Activated T-cell treated with anti-CD3 and anti-CD28 coated beads, Interleukin-2, amount 50 U/mL, for 72 hours (primary cell): ENCODE results near the gene VPS4B. TPM values are rescaled to one million over a fixed set of nuclear protein-coding genes. Genes with fewer than 3 reads are reported as not detected.
"Not testable (repeated sequence)": the region's sequence is repeated elsewhere in the genome, so short reads cannot be mapped to it uniquely, and the experiment has no call there.

Experiments used
- ATAC-seq, 2 donors: fragments of 150-1000 bp; cut with Tn5 transposase; replicated peaks in 1 of 2; 2 replicates each; pipeline ENCODE4 v1.10.0; 2021; ENCODE audit warnings: moderate library complexity in 2 of 2, mild to moderate bottlenecking in 1 of 2
- DNase-seq, 2 donors: peaks; one replicate each; pipeline ENCODE4 v3.0.0; 2021 to 2022; ENCODE audit warnings: mixed read lengths in 1 of 2
- H3K27ac Mint-ChIP-seq: one replicate; pipeline ENCODE4 v1.8.0; 2022; ENCODE audit warnings: mild to moderate bottlenecking, moderate library complexity, mixed read lengths
- H3K27me3 Mint-ChIP-seq: one replicate; pipeline ENCODE4 v1.8.0; 2022; ENCODE audit warnings: low read depth, mixed read lengths
- H3K36me3 Mint-ChIP-seq, 2 donors: one replicate each; pipeline ENCODE4 v1.8.0; 2022; ENCODE audit warnings: mixed read lengths in 2 of 2, mild to moderate bottlenecking in 1 of 2; ENCODE audit not compliant: insufficient read depth in 2 of 2
- H3K4me1 Mint-ChIP-seq: one replicate; pipeline ENCODE4 v1.8.0; 2022; ENCODE audit warnings: low read depth, mixed read lengths
- H3K4me3 Mint-ChIP-seq, 2 donors: one replicate each; pipeline ENCODE4 v1.8.0; 2022; ENCODE audit warnings: mild to moderate bottlenecking in 2 of 2, mixed read lengths in 2 of 2, moderate library complexity in 2 of 2
- H3K9me3 Mint-ChIP-seq, 2 donors: one replicate each; pipeline ENCODE4 v1.8.0; 2022; ENCODE audit warnings: mixed read lengths in 2 of 2
- total RNA-seq, 2 donors: library from RNA; stranded (reverse); gene quantifications; one replicate each; pipeline ENCODE4 v1.2.3, GENCODE V29; 2022

VPS4B gene
- total RNA-seq, 2 donors from 2014 or later = 70.8 to 75.5 TPM

- H3K36me3 Mint-ChIP-seq = peaks cover 8 to 9% of the 10 kb centered on the region in 2 donors
- H3K4me3 Mint-ChIP-seq = peak overlapping the region; percentile 58 to 88
- H3K27me3 Mint-ChIP-seq = no peaks in the 10 kb centered on the region
- DNase-seq (no peak), ATAC-seq (peak; percentile 57 to 61)
- H3K4me1 Mint-ChIP-seq = peaks cover 31% of the 10 kb centered on the region
- H3K27ac Mint-ChIP-seq = peak overlapping the region; percentile 95
- peaks cover 5 to 6% of the 10 kb centered on the region in 2 donors for H3K9me3 Mint-ChIP-seq
Measured at GRCh38 chr18:63378919-63379638, 43.2 kb downstream of the VPS4B start.

DNA sequence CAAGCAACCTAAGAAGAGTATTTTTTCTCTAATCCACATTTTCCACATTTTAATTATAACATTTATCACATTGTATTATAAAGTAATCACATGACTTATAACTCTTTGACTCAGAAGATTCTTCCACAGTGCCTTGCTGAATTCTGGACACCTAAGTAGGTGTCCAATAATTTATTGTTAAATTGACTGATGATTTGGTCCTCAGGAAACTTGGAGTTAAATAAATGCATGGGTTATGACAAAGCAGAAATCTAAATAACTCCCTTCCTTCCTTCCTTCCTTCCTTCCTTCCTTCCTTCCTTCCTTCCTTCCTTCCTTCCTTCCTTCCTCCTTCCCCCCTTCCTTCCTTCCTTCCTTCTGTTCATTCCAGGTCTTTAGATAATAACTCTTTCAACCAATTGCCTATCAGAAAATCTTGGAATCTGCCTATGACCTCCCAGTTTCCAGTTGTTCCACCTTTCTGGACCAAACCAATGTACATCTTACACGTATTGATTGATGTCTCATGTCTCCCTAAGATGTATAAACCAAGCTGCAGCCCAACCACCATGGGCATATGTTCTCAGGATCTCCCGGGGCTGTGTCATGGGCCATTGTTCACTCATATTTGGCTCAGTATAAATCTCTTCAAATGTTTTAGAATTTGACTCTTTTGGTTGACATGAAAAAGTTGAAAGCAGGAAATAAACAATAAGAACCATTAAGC is 44.8 kb downstream of the VPS4B start:
- Mint-ChIP-seq H3K27ac (no peak overlapping the region), H3K4me3 (no peak overlapping the region), H3K27me3 (no peaks in the 10 kb centered on the region)

GRCh38 chr18:63376538-63376937 is 45.7 kb downstream of the VPS4B start:
- peaks cover 31% of the 10 kb centered on the region for H3K4me1 Mint-ChIP-seq
- no peak overlapping the region for H3K4me3 Mint-ChIP-seq
- H3K27ac Mint-ChIP-seq = no peak overlapping the region
- peaks cover 2 to 5% of the 10 kb centered on the region in 2 donors for H3K9me3 Mint-ChIP-seq
- ATAC-seq (no peak), DNase-seq (no peak)
- H3K27me3 Mint-ChIP-seq = no peaks in the 10 kb centered on the region
- H3K36me3 Mint-ChIP-seq = peaks cover 0 to 5% of the 10 kb centered on the region in 2 donors

More for the DNA sequence above, 44.8 kb downstream of the VPS4B start:
- H3K4me1 Mint-ChIP-seq = peaks cover 31% of the 10 kb centered on the region
- no peak for DNase-seq
- ATAC-seq = no peak
- peaks cover 2 to 5% of the 10 kb centered on the region in 2 donors for H3K9me3 Mint-ChIP-seq
- peaks cover 0 to 5% of the 10 kb centered on the region in 2 donors for H3K36me3 Mint-ChIP-seq

DNA sequence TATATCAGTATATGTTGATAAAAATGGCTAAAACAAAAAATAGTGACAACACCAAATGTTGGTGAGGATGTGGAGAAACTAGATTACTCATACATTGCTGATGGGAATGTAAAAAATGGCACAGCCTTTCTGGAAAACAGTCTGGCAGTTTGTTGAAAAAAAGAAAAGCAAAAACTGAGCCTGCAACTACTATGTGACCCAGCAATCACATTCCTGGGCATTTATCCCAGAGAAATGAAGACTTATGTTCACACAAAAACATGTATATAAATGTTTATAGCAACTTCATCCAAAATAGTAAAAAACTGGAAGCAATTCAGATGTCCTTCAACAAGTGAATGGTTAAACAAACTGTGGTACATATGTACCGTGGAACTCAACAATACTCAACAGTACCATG is 47.7 kb downstream of the VPS4B start:
- Mint-ChIP-seq H3K4me1 (peaks cover 20% of the 10 kb centered on the region), H3K9me3 (peaks cover 2 to 5% of the 10 kb centered on the region in 2 donors), H3K27me3 (no peaks in the 10 kb centered on the region), H3K36me3 (peaks cover 0 to 11% of the 10 kb centered on the region in 2 donors), H3K4me3 (no peak overlapping the region), H3K27ac (no peak overlapping the region)
- no peak for DNase-seq
- no peak for ATAC-seq

DNA sequence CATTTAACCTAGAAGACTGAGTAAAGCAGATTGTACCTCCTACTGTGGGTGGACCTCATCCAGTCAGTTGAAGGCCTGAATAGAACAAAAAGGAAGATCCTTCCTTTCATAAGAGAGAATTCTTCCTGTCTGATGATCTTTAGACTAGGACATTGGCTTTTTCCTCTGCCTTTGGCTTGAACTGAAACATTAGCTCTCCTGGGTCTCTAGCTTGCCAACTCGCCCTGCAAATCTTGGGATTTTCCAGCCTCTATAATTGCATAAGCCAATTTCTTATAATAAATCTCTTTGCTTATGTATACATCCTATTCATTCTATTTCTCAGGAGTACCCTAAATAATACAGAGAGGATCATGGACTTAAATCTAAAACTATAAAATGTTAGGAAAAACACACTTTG is 49.1 kb downstream of the VPS4B start:
- no peak for DNase-seq
- Mint-ChIP-seq H3K9me3 (peaks cover 6 to 8% of the 10 kb centered on the region in 2 donors), H3K27ac (no peak overlapping the region), H3K4me1 (peaks cover 15% of the 10 kb centered on the region), H3K36me3 (peaks cover 2 to 21% of the 10 kb centered on the region in 2 donors), H3K4me3 (no peak overlapping the region), H3K27me3 (no peaks in the 10 kb centered on the region)
- no peak for ATAC-seq

DNA sequence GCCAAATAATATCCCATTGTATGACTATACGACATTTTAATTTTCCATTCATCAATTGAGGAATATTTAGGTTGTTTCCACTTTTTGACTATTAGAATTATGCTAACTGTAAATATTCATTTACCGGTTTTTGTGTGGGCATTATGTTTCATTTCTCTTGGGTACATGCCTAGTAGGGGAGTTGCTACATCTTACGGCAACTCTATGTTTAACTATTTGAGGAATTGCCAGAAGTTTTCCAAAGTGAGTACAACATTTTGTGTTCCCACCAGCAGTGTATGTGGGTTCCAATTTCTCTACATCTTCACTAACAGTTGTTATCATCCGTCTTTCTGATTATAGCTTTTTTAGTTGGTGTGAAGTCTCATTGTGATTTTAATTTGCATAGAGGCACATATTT is 53.7 kb downstream of the VPS4B start:
- ATAC-seq (no peak), DNase-seq (no peak)
- peak overlapping the region; percentile 96 for H3K4me3 Mint-ChIP-seq
- peaks cover 41% of the 10 kb centered on the region for H3K4me1 Mint-ChIP-seq
- H3K36me3 Mint-ChIP-seq = peaks cover 12 to 24% of the 10 kb centered on the region in 2 donors
- no peaks in the 10 kb centered on the region for H3K27me3 Mint-ChIP-seq
- peak overlapping the region; percentile 88 for H3K27ac Mint-ChIP-seq
- H3K9me3 Mint-ChIP-seq = peaks cover 3 to 6% of the 10 kb centered on the region in 2 donors

DNA sequence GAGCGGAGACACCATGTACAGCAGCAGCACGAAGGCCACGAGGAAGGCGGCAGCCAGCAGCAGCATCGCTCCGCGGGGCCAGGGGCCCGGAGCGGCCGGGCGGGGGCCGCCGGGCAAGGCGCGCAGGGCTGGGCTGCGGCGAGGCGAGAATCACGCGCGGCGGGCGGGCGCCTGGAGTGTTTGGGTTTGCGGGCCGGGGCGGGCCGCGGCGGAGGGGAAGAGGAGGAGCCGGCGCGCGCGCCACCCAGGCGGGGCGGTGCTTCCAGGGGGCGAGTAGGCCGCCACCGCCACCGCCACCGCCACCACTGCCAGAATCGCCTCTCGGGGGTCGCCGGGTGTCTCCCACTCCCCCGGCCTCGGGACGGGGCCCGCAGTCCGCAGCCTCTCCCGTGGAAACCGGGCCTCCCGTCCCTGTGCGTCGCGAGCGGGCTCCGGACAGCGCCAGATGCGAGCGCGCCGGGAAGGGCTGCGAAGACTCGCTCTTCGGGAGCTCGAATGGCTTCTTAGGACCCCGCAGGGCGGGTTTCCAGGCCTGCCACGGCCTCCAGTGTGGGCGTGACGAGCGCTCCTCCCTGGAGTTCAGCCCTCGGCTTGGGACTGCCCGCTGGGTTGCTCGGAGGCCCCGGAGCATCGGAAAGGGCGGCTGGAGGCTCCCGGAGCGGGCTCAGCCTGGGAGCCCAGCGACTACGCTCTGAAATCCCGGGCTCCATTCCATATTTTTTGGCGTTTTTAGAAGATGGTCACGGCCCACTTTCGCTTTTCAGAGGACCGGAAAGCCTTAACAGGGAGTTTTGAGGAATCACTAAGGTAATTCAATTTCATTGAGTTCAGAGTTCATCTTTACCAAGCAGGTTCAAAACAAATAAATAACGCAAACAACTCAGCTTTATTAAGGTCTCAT is 55.0 kb downstream of the VPS4B start, which contains the start of gene KDSR:
KDSR (minus strand) TSS at position 154 of the 901 bp plus-strand sequence; CDS start at position 66, 88 bp downstream.
- Mint-ChIP-seq H3K9me3 (peaks cover 3 to 6% of the 10 kb centered on the region in 2 donors), H3K4me1 (peaks cover 42% of the 10 kb centered on the region), H3K4me3 (peak within 1 kb of the TSS; percentile 96), H3K36me3 (peaks cover 12 to 31% of the 10 kb centered on the region in 2 donors), H3K27ac (peak within 1 kb of the TSS; percentile 92), H3K27me3 (no peaks in the 10 kb centered on the region)
- DNase-seq (peak; percentile 90 to 91), ATAC-seq (peak; percentile 89 to 93)

DNA sequence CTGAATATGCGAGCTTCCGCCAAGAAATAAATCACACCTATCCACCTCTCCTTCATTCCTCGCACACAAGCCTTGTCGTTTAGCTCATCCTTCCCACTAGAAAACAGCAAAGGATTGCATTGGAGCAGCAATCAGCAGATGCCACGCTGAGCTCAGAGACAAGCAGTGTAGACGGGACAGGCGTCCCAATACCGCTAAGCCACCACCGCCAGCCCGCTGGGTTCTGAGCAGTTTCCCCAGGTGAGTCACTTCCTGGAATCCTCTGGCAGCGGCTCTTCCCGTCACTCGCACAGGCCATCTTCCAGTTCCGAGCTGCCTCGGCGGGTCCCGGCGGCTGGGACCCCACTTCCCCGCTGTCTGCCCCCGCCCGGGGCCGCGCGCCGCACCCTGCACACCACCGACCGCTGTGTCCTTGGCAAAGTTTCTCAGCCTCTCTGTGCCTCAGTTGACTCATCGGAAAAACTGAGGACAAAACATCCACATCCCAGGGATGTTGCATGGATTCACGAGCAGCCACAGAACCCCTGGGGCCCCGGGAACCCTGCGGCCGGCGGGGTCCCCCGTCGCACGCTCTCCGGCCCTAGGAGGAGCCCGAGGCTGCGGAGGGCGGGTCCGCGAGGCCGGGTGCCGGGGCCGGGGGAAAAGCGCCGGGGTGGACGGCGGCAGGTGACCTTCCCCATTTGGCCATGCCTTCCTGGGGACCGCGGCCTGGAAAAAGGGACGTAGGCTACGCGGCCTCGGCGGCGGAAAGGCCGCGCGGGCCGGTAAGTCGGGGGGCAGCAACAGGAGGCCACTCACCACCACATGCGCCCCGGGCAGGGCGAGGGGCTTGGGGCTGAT is 55.8 kb downstream of the VPS4B start:
- Mint-ChIP-seq H3K4me1 (peaks cover 47% of the 10 kb centered on the region), H3K27me3 (no peaks in the 10 kb centered on the region), H3K4me3 (peak overlapping the region; percentile 96)

GRCh38 chr18:63365876-63366212 is 56.4 kb downstream of the VPS4B start:
- DNase-seq (peak; percentile 8 to 21), ATAC-seq (no peak)
- peaks cover 15 to 33% of the 10 kb centered on the region in 2 donors for H3K36me3 Mint-ChIP-seq

More for the DNA sequence above, 55.8 kb downstream of the VPS4B start:
- Mint-ChIP-seq H3K36me3 (peaks cover 15 to 37% of the 10 kb centered on the region in 2 donors), H3K9me3 (peaks cover 3 to 6% of the 10 kb centered on the region in 2 donors), H3K27ac (peak overlapping the region; percentile 92)
- ATAC-seq (peak; percentile 63 to 66), DNase-seq (peak; percentile 75 to 82)

DNA sequence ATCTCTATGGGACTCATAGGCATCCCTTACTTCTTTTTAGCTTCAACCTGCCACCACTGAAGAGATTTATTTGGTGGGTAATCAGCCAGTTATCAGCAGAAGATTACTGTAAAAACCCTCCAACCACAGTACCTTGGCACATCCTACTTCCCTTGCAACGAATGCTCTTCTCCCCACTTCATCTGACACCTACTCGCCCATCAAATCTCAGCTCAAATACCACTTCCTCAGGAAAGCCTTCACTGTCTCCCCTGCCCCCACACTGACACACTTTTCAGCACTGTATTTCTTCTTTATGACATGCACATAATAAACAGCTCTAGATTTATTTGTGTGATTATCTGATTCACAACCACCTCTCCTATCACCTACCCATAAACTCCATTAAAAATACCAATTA is 58.3 kb downstream of the VPS4B start:
- no peak for DNase-seq
- Mint-ChIP-seq H3K27me3 (no peaks in the 10 kb centered on the region), H3K27ac (peak overlapping the region; percentile 0), H3K4me3 (peak overlapping the region; percentile 2 to 35), H3K9me3 (peaks cover 2 to 5% of the 10 kb centered on the region in 2 donors), H3K36me3 (peaks cover 15 to 39% of the 10 kb centered on the region in 2 donors), H3K4me1 (peaks cover 46% of the 10 kb centered on the region)
- ATAC-seq = no peak

More at GRCh38 chr18:63365876-63366212, 56.4 kb downstream of the VPS4B start:
- Mint-ChIP-seq H3K27ac (peak overlapping the region; percentile 92), H3K27me3 (no peaks in the 10 kb centered on the region), H3K4me1 (peaks cover 47% of the 10 kb centered on the region), H3K9me3 (peaks cover 3 to 6% of the 10 kb centered on the region in 2 donors), H3K4me3 (peak overlapping the region; percentile 96)

- not testable (repeated sequence) for H3K27me3 Mint-ChIP-seq, DNase-seq, H3K27ac Mint-ChIP-seq, H3K9me3 Mint-ChIP-seq, ATAC-seq
- H3K4me3 Mint-ChIP-seq = peak overlapping the region in 1 of 2 donors; percentile 35
- peaks cover 41% of the 10 kb centered on the region for H3K4me1 Mint-ChIP-seq
- peaks cover 15 to 37% of the 10 kb centered on the region in 2 donors for H3K36me3 Mint-ChIP-seq
Measured at GRCh38 chr18:63363420-63363819, 58.9 kb downstream of the VPS4B start.
